ENCODE results near the gene PGGT1B. TPM values are rescaled to one million over a fixed set of nuclear protein-coding genes. Genes with fewer than 3 reads are reported as not detected.

The PGGT1B gene
- total and polyA plus RNA-seq, 9 of the 15 experiments (the other 6 are each of a cell fraction or from before 2014, with no cell fraction given) = 5.3 to 33.7 (median 19.8) TPM

GRCh38 chr5:115179030-115179393 lies 83.7 kb downstream of the PGGT1B start:
- no peak overlapping the region for H3K4me3 ChIP-seq
- no peak for ATAC-seq
- ChIA-PET POLR2A (no interaction called here), CTCF (ENCODE audit: low intra/inter-chr PET ratio) (no interaction called here)
- no peak for FAIRE-seq
- H4K20me1 ChIP-seq (replicated peaks; ENCODE audit: control insufficient read depth, insufficient read depth, low read length) = no peaks in the 10 kb centered on the region
- H3K79me2 ChIP-seq (ENCODE audit: control insufficient read depth, insufficient read depth, low read length) = no peaks in the 10 kb centered on the region
- intact Hi-C loops (cut with micrococcal nuclease) (no loop called here), in situ Hi-C loops (cut with MboI) (no loop called here)
- WGBS (ENCODE audit: insufficient coverage, low coverage, missing lambda C conversion rate) = 46% methylated on average over 24 of the region's 30 CpGs
- TF ChIP-seq SIX5 (IDR thresholded peaks at IDR 0.05; ENCODE audit: borderline replicate concordance in 1 of 2, insufficient read depth in 1 of 2, low read depth in 1 of 2, low read length in 2 of 2) (no peak), PKNOX1 (IDR thresholded peaks at IDR 0.05) (no peak), NR1H2 (CRISPR knock-in tag; IDR thresholded peaks at IDR 0.05) (no peak), KLF16 (IDR thresholded peaks at IDR 0.05) (no peak), ZNF507 (tag; conservative IDR thresholded peaks at IDR 0.05) (no peak)
- no peak overlapping the region for H2AFZ ChIP-seq (ENCODE audit: low read depth, low read length)
- no peak overlapping the region for H3K27ac ChIP-seq (ENCODE audit: extremely low read depth, low read depth, low read length)
- no peak overlapping the region for H3K4me2 ChIP-seq (ENCODE audit: insufficient read depth, low read length)
- no peak for DNase-seq (ENCODE audit: extremely low read depth in 1 of 4, low spot score in 3 of 4)
- no peak overlapping the region for H3K9ac ChIP-seq (ENCODE audit: insufficient read depth in 1 of 2, low read depth in 2 of 2, low read length in 2 of 2)
- H3K9me1 ChIP-seq (ENCODE audit: control insufficient read depth, insufficient read depth, low read length) = no peaks in the 10 kb centered on the region
- peaks cover 0 to 15% of the 10 kb centered on the region in 2 experiments; a peak in 2 of 5 replicates for H3K4me1 ChIP-seq (replicated peaks in 1 of 2; ENCODE audit: control insufficient read depth in 2 of 2, insufficient read depth in 2 of 2, low read length in 2 of 2)
- H3K27me3 ChIP-seq (ENCODE audit: control insufficient read depth in 2 of 2, insufficient read depth in 2 of 2, low read length in 2 of 2) = peaks cover 16 to 32% of the 10 kb centered on the region in 2 experiments
- no peaks in the 10 kb centered on the region for H3K9me3 ChIP-seq (replicated peaks; ENCODE audit: control insufficient read depth, insufficient read depth, low read depth, low read length)
- H3K36me3 ChIP-seq (ENCODE audit: control insufficient read depth, insufficient read depth, low read length) = no peaks in the 10 kb centered on the region
- BruUV-seq (replicated peaks) = no TSS peak
